WERI-Rb-1 (cell line): Measurements from ENCODE around the gene ORC4.
A peak's percentile ranks its signal among the peaks of the same experiment; 100 is the strongest.

Source experiments
- DNase-seq: peaks from one replicate; pipeline ENCODE4 v3.0.0-alpha.2; 2020
- H3K27ac ChIP-seq: fragments of 250-450 bp; sonication (Bioruptor Pico); 2 replicates; pipeline ENCODE4 v1.5.1; 2020; ENCODE audit warnings: mild to moderate bottlenecking, moderate library complexity
- H3K27me3 ChIP-seq: fragments of 250-450 bp; sonication (Bioruptor Pico); 2 replicates; pipeline ENCODE4 v1.5.1; 2021; ENCODE audit warnings: mild to moderate bottlenecking, low read depth, moderate library complexity; ENCODE audit not compliant: insufficient read depth, severe bottlenecking
- H3K36me3 ChIP-seq: fragments of 250-450 bp; sonication (Bioruptor Pico); 2 replicates; pipeline ENCODE4 v1.5.1; 2020; ENCODE audit warnings: mild to moderate bottlenecking, moderate library complexity
- H3K4me3 ChIP-seq: 2 replicates; pipeline ENCODE4 v1.5.1; 2011; ENCODE audit warnings: low read depth, mild to moderate bottlenecking, control low read depth, low read length
- H3K9me3 ChIP-seq: fragments of 250-450 bp; sonication (Bioruptor Pico); 2 replicates; pipeline ENCODE4 v1.5.1; 2021; ENCODE audit warnings: mild to moderate bottlenecking, moderate library complexity; ENCODE audit not compliant: severe bottlenecking
- TF ChIP-seq, protein P1 (sequence below): IDR thresholded peaks from 2 replicates; pipeline ENCODE4 v1.5.1; 2011; ENCODE audit warnings: low read depth, mild to moderate bottlenecking, control low read depth, inconsistent platforms, low read length

Gene ORC4

DNA sequence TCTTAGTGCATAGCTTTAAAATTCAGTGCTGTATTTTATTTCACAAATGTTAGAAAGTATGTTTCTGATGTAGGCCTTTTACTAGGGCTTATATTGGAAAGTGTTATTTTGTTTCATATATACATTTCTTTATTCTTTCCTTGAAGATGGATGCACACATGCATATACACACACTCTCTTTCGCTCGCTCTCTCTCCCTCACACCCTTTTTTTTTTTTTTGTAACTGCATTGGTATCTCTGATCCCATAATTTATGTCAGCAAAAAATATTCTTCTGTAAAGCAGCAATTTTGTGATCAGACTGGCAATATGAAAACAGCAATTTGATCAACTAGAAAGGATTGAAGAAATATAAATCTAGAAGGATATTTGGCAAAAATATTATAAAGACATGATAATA, 2.3 kb upstream of the ORC4 start:
- no peak for DNase-seq
- H3K27ac ChIP-seq: no peak overlapping the region
- no peaks in the 10 kb centered on the region for H3K9me3 ChIP-seq
- H3K36me3 ChIP-seq: no peaks in the 10 kb centered on the region
- no peaks in the 10 kb centered on the region for H3K27me3 ChIP-seq
- TF ChIP-seq, protein P1, sequence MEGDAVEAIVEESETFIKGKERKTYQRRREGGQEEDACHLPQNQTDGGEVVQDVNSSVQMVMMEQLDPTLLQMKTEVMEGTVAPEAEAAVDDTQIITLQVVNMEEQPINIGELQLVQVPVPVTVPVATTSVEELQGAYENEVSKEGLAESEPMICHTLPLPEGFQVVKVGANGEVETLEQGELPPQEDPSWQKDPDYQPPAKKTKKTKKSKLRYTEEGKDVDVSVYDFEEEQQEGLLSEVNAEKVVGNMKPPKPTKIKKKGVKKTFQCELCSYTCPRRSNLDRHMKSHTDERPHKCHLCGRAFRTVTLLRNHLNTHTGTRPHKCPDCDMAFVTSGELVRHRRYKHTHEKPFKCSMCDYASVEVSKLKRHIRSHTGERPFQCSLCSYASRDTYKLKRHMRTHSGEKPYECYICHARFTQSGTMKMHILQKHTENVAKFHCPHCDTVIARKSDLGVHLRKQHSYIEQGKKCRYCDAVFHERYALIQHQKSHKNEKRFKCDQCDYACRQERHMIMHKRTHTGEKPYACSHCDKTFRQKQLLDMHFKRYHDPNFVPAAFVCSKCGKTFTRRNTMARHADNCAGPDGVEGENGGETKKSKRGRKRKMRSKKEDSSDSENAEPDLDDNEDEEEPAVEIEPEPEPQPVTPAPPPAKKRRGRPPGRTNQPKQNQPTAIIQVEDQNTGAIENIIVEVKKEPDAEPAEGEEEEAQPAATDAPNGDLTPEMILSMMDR: no peak
- H3K4me3 ChIP-seq: no peak overlapping the region

DNA sequence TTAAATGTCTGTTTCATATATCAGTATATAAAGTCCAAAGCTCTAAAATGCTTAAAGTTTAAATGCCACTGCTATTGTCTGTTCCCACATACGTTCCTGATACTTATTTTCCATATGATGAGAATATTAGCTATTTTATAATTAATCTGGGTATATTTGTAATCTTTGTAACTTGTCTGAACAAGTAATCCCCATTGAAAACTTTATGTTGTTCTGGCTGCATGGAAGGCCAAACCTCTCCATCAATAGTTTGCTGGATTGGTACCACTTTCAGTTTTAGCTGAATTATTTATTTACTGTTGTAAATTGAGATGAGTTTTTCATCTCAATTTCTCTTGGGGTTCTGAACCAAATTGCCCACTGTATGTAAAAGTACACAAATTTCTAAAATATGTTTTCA, 1.8 kb upstream of the ORC4 start:
- no peaks in the 10 kb centered on the region for H3K27me3 ChIP-seq
- peak overlapping the region; percentile 84 for H3K4me3 ChIP-seq
- H3K36me3 ChIP-seq: no peaks in the 10 kb centered on the region
- no peak for DNase-seq
- no peak overlapping the region for H3K27ac ChIP-seq
- TF ChIP-seq, protein P1: no peak
- H3K9me3 ChIP-seq: no peaks in the 10 kb centered on the region

DNA sequence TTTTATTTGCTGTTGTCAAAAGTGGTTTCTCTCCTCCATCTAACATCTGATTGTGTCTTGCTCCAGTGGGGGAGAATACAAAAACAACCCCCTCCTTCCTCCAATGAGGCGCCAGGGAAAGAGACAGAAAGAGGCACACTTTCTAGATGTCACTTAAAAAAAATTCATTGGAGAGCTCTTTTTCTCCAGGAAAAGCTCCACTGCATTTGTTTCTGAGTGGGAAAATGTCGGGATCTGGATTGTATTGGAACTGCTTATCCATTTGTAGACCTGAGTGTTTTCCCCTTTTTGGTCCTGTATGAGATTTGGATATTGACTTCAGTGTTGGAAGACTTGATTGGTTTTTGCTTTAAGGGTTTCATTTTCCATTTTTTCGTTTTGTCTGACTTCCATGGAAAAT, 1.3 kb upstream of the ORC4 start:
- H3K27ac ChIP-seq: peak overlapping the region; percentile 95; the same call in 1 of the 2 replicates
- no peaks in the 10 kb centered on the region for H3K27me3 ChIP-seq
- H3K9me3 ChIP-seq: no peaks in the 10 kb centered on the region
- TF ChIP-seq, protein P1: no peak
- DNase-seq: no peak
- no peaks in the 10 kb centered on the region for H3K36me3 ChIP-seq
- H3K4me3 ChIP-seq: peak overlapping the region; percentile 84

DNA sequence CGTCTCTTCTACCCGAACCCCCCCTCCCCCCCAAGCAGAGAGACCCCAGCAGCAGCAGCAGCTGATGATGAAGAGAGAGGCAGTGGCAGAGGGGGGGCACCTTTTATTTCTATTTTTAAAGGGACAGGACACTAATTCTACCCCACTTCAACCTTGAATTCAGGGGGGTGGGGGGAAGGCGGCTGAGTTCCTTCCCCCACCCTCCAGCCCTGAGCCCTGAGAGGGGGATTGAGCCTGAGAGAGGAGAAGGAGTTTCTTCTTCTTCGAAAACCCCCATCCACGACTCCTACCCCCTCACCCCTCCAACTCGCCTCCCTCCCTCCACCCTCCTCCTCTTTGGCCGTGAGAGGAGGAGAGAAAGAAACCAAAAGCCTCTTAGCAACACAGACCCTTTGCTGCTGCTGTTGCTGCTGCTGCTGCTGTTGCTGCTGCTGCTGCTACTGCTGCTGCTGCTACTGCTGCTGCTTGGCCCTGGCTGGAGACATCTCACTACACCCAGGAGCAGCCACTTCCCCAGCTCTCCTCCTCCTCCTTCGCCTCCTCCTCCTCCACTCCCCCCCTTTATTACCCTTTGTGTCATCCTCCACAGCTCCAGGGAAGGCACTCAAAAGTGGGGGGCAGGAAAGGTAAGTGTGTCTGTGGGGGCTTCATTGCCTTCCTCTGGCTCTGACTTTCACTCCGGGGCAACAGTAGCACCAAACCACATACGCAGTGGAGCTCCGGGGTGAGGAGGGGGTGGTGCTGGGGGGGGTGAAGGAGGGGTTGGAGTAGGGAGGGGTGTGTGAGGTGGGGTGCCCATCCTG, 723 bp upstream of the ORC4 start, which contains the start of gene MBD5:
Gene MBD5 (plus strand): TSS at position 33 of the 803 bp plus-strand sequence.
- H3K4me3 ChIP-seq: peak within 1 kb of the TSS; percentile 92
- TF ChIP-seq, protein P1: no peak
- DNase-seq: peak; percentile 65
- H3K9me3 ChIP-seq: no peaks in the 10 kb centered on the region
- H3K27ac ChIP-seq: peak within 1 kb of the TSS; percentile 95
- H3K36me3 ChIP-seq: no peaks in the 10 kb centered on the region
- no peaks in the 10 kb centered on the region for H3K27me3 ChIP-seq

- TF ChIP-seq, protein P1: no peak
- no peaks in the 10 kb centered on the region for H3K9me3 ChIP-seq
- no peaks in the 10 kb centered on the region for H3K27me3 ChIP-seq
- H3K4me3 ChIP-seq: no peak overlapping the region
- H3K36me3 ChIP-seq: no peaks in the 10 kb centered on the region
- DNase-seq: no peak
- no peak overlapping the region for H3K27ac ChIP-seq
These were observed 5.9 kb downstream of the ORC4 start for GRCh38 chr2:148014616-148015015.
